Effector memory CD8-positive, alpha-beta T cell (primary cell): Measurements from ENCODE around the gene FBXL20.
"Not testable (repeated sequence)": the region's sequence is repeated elsewhere in the genome, so short reads cannot be mapped to it uniquely, and the experiment has no call there.

ENCODE experiments used
- ATAC-seq: fragments of 150-1000 bp; cut with Tn5 transposase; replicated peaks from 2 replicates; pipeline ENCODE4 v1.10.0; 2021; ENCODE audit warnings: mild to moderate bottlenecking, moderate library complexity
- DNase-seq, 3 experiments: peaks; one replicate each; pipeline ENCODE4 v3.0.0; 2021
- H3K27ac Mint-ChIP-seq, 2 donors: one replicate each; pipeline ENCODE4 v1.8.0; 2022; ENCODE audit warnings: mild to moderate bottlenecking in 2 of 2, mixed read lengths in 2 of 2, moderate library complexity in 2 of 2
- H3K27me3 Mint-ChIP-seq, 2 donors: one replicate each; pipeline ENCODE4 v1.8.0; 2022; ENCODE audit warnings: mixed read lengths in 2 of 2
- H3K36me3 Mint-ChIP-seq: one replicate; pipeline ENCODE4 v1.8.0; 2022; ENCODE audit warnings: mild to moderate bottlenecking, moderate library complexity, mixed read lengths; ENCODE audit not compliant: insufficient read depth
- H3K4me1 Mint-ChIP-seq, 2 donors: one replicate each; pipeline ENCODE4 v1.8.0; 2022; ENCODE audit warnings: low read depth in 2 of 2, mixed read lengths in 2 of 2
- H3K4me3 Mint-ChIP-seq, 2 donors: one replicate each; pipeline ENCODE4 v1.8.0; 2022; ENCODE audit warnings: mild to moderate bottlenecking in 2 of 2, mixed read lengths in 2 of 2, moderate library complexity in 2 of 2
- H3K9me3 Mint-ChIP-seq, 2 donors: one replicate each; pipeline ENCODE4 v1.8.0; 2022; ENCODE audit warnings: mixed read lengths in 2 of 2

The FBXL20 gene

DNA sequence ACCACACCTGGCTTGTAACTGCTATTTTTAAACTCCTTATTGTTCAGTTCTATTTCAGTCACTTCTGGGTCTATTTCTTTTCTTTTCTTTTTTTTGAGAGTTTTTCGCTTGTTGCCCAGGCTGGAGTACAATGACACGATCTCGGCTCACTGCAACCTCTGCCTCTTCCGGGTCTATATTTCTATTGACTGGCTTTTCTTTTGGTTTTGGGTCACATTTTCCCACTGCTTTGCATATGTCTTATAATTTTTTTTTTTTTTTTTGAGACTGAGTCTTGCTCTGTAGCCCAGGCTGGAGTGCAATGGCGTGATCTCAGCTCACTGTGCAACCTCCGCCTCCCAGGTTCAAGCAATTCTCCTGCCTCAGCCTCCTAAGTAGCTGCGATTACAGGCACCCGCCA is 108.9 kb downstream of the FBXL20 start:
- H3K4me1 Mint-ChIP-seq, ATAC-seq, H3K27me3 Mint-ChIP-seq, H3K9me3 Mint-ChIP-seq, DNase-seq, H3K4me3 Mint-ChIP-seq: not testable (repeated sequence)
- Mint-ChIP-seq H3K36me3 (peaks cover 48% of the 10 kb centered on the region), H3K27ac (peak overlapping the region in 1 of 2 donors; percentile 32)

DNA sequence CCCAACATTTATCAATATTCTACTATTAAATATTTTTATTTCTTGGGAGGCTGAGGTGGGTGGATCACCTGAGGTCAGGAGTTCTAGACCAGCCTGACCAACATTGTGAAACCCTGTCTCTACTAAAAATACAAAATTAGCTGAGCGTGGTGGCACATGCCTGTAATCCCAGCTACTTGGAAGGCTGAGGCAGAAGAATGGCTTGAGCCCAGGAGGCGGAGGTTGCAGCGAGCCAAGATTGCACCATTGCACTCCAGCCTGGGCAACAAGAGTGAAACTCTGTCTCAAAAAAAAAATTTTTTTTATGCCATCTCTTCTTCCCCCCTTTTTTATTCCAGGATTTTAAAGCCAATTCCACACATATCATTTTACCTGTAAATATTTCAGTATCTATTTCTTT is 114.9 kb downstream of the FBXL20 start:
- not testable (repeated sequence) for H3K4me3 Mint-ChIP-seq, H3K4me1 Mint-ChIP-seq, H3K27me3 Mint-ChIP-seq, H3K9me3 Mint-ChIP-seq, DNase-seq, H3K27ac Mint-ChIP-seq, ATAC-seq
- peaks cover 14% of the 10 kb centered on the region for H3K36me3 Mint-ChIP-seq

DNA sequence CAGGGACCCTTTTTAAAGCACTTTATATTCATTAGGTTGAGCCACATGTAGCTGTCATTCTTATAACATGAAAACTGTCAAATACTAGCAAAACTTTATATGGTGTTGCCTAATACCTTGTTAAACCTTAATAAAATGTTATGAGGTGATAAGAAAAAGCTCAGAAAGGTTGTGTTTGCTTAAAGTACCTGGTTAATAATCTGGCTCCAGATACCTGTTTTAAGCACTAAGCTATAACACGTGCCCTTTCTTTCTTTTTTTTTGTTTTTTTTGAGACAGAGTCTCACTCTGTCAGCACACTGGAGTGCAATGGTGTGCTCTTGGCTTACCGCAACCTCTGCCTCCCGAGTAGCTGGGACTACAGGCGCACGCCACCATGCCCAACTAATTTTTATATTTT is 116.7 kb downstream of the FBXL20 start:
- H3K27ac Mint-ChIP-seq: no peak overlapping the region
- no peaks in the 10 kb centered on the region for H3K9me3 Mint-ChIP-seq
- peaks cover 12% of the 10 kb centered on the region for H3K36me3 Mint-ChIP-seq
- no peaks in the 10 kb centered on the region for H3K4me1 Mint-ChIP-seq
- DNase-seq: no peak
- ATAC-seq: no peak
- H3K4me3 Mint-ChIP-seq: no peak overlapping the region
- no peaks in the 10 kb centered on the region for H3K27me3 Mint-ChIP-seq

GRCh38 chr17:39283896-39284295 is 117.5 kb downstream of the FBXL20 start:
- H3K9me3 Mint-ChIP-seq: no peaks in the 10 kb centered on the region
- no peaks in the 10 kb centered on the region for H3K4me1 Mint-ChIP-seq
- ATAC-seq: no peak
- peak overlapping the region in 1 of 2 donors; percentile 23 for H3K27ac Mint-ChIP-seq
- H3K36me3 Mint-ChIP-seq: peaks cover 20% of the 10 kb centered on the region
- H3K4me3 Mint-ChIP-seq: no peak overlapping the region
- no peaks in the 10 kb centered on the region for H3K27me3 Mint-ChIP-seq
- DNase-seq: no peak

GRCh38 chr17:39283098-39283497 is 118.3 kb downstream of the FBXL20 start:
- Mint-ChIP-seq H3K27me3 (no peaks in the 10 kb centered on the region), H3K9me3 (no peaks in the 10 kb centered on the region), H3K36me3 (peaks cover 26% of the 10 kb centered on the region), H3K27ac (no peak overlapping the region), H3K4me1 (no peaks in the 10 kb centered on the region), H3K4me3 (no peak overlapping the region)
- ATAC-seq (no peak), DNase-seq (no peak)

GRCh38 chr17:39281806-39282205 is 119.6 kb downstream of the FBXL20 start:
- Mint-ChIP-seq H3K9me3 (no peaks in the 10 kb centered on the region), H3K27ac (peak overlapping the region in 1 of 2 donors; percentile 38), H3K36me3 (peaks cover 23% of the 10 kb centered on the region), H3K4me3 (no peak overlapping the region), H3K4me1 (no peaks in the 10 kb centered on the region), H3K27me3 (no peaks in the 10 kb centered on the region)
- ATAC-seq: no peak
- DNase-seq: no peak

- not testable (repeated sequence) for H3K27me3 Mint-ChIP-seq, H3K4me1 Mint-ChIP-seq, H3K9me3 Mint-ChIP-seq, DNase-seq, H3K4me3 Mint-ChIP-seq, H3K27ac Mint-ChIP-seq, ATAC-seq
- peaks cover 36% of the 10 kb centered on the region for H3K36me3 Mint-ChIP-seq
These were observed 123.2 kb downstream of the FBXL20 start for GRCh38 chr17:39278246-39278645.

- ATAC-seq (no peak), DNase-seq (no peak)
- Mint-ChIP-seq H3K27me3 (no peaks in the 10 kb centered on the region), H3K36me3 (peaks cover 46% of the 10 kb centered on the region), H3K4me1 (no peaks in the 10 kb centered on the region), H3K4me3 (no peak overlapping the region), H3K9me3 (no peaks in the 10 kb centered on the region), H3K27ac (no peak overlapping the region)
These were observed 124.3 kb downstream of the FBXL20 start for GRCh38 chr17:39277110-39277509.

GRCh38 chr17:39276113-39276512 is 125.3 kb downstream of the FBXL20 start:
- ATAC-seq (no peak), DNase-seq (no peak)
- Mint-ChIP-seq H3K27ac (no peak overlapping the region), H3K4me3 (no peak overlapping the region), H3K4me1 (no peaks in the 10 kb centered on the region), H3K36me3 (peaks cover 56% of the 10 kb centered on the region), H3K9me3 (no peaks in the 10 kb centered on the region), H3K27me3 (no peaks in the 10 kb centered on the region)

DNA sequence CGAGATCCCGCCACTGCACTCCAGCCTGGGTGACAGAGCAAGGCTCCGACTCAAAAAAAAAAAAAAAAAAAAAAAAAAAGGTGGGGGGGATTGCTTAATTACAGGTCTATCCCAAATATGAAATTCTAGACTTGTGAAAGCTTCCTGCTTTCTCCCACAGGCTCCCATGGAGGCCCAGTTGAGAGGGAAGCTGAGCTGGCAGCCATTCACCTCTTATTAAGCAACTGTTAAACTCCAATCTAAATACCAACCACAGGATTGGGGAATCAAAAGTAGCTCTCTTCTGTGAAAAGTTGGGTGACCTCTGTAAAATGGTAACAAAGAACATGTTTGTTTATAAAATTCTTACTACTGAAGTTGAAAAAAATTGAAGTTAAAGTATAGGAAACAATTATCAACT is 129.9 kb downstream of the FBXL20 start:
- Mint-ChIP-seq H3K27me3 (no peaks in the 10 kb centered on the region), H3K36me3 (peaks cover 64% of the 10 kb centered on the region), H3K9me3 (no peaks in the 10 kb centered on the region), H3K4me1 (no peaks in the 10 kb centered on the region), H3K27ac (no peak overlapping the region), H3K4me3 (no peak overlapping the region)
- no peak for DNase-seq
- ATAC-seq: no peak

DNA sequence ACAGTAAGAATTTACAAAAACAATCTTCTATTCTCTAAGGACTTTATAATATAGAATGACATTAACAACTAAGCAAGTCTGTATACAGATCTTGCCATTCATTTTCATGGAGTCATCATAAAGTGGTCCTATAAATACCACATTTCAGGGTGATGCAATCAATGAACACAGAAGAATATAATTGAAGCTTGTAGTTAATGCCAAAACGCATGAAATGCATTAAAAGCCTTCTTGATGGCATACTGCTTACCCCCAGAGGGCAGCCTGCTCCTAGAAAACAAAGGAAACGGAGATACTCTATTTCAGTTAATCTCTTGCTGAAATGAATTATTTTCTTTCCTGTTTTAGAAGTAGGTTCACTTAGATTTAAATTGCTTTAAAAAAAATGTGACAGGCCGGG is 130.5 kb downstream of the FBXL20 start:
- no peaks in the 10 kb centered on the region for H3K9me3 Mint-ChIP-seq
- no peaks in the 10 kb centered on the region for H3K4me1 Mint-ChIP-seq
- H3K27ac Mint-ChIP-seq: no peak overlapping the region
- ATAC-seq: no peak
- peaks cover 66% of the 10 kb centered on the region for H3K36me3 Mint-ChIP-seq
- H3K4me3 Mint-ChIP-seq: no peak overlapping the region
- no peak for DNase-seq
- H3K27me3 Mint-ChIP-seq: no peaks in the 10 kb centered on the region

- no peak overlapping the region for H3K4me3 Mint-ChIP-seq
- no peaks in the 10 kb centered on the region for H3K4me1 Mint-ChIP-seq
- peak overlapping the region in 1 of 2 donors; percentile 26 for H3K27ac Mint-ChIP-seq
- H3K27me3 Mint-ChIP-seq: no peaks in the 10 kb centered on the region
- H3K9me3 Mint-ChIP-seq: no peaks in the 10 kb centered on the region
- H3K36me3 Mint-ChIP-seq: peaks cover 53% of the 10 kb centered on the region
- ATAC-seq (no peak), DNase-seq (no peak)
These were observed 137.3 kb downstream of the FBXL20 start for GRCh38 chr17:39264119-39264518.

- H3K36me3 Mint-ChIP-seq: peaks cover 56% of the 10 kb centered on the region
- DNase-seq: no peak
- H3K27me3 Mint-ChIP-seq: no peaks in the 10 kb centered on the region
- ATAC-seq: no peak
- no peak overlapping the region for H3K27ac Mint-ChIP-seq
- H3K4me1 Mint-ChIP-seq: no peaks in the 10 kb centered on the region
- H3K4me3 Mint-ChIP-seq: no peak overlapping the region
- no peaks in the 10 kb centered on the region for H3K9me3 Mint-ChIP-seq
These were observed 140.1 kb downstream of the FBXL20 start for GRCh38 chr17:39261286-39261685.

GRCh38 chr17:39252788-39253460 is 148.5 kb downstream of the FBXL20 start:
- H3K36me3 Mint-ChIP-seq: peaks cover 27% of the 10 kb centered on the region
- no peak for ATAC-seq
- H3K9me3 Mint-ChIP-seq: no peaks in the 10 kb centered on the region
- H3K27ac Mint-ChIP-seq: peak overlapping the region in 1 of 2 donors; percentile 35
- no peaks in the 10 kb centered on the region for H3K4me1 Mint-ChIP-seq
- DNase-seq: no peak
- no peak overlapping the region for H3K4me3 Mint-ChIP-seq
- H3K27me3 Mint-ChIP-seq: no peaks in the 10 kb centered on the region

DNA sequence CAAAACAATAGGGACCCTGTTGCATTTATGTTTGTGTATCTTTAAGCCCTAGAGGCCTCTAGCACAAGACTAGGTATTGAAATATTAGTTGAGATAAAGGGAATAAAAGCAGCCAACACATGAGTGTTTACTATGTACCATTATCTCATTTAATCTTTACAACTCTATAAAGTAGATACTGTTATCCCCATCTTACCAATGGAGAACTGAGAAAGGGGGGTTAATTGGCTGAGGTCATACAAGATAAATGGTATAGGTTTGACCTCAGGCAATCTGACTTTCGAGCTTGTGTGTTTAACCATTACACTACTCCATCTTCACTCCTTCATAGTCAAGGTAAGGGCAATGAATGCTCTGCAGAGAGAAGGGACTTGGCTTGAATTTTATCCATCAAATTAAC is 149.4 kb downstream of the FBXL20 start:
- H3K4me1 Mint-ChIP-seq: no peaks in the 10 kb centered on the region
- H3K9me3 Mint-ChIP-seq: no peaks in the 10 kb centered on the region
- H3K4me3 Mint-ChIP-seq: no peak overlapping the region
- peaks cover 24% of the 10 kb centered on the region for H3K36me3 Mint-ChIP-seq
- H3K27ac Mint-ChIP-seq: no peak overlapping the region
- no peak for DNase-seq
- ATAC-seq: no peak
- H3K27me3 Mint-ChIP-seq: no peaks in the 10 kb centered on the region
